Glutamatergic neuron (in vitro differentiated cells): ENCODE results near the gene LCN2. TPM values are rescaled to one million over a fixed set of nuclear protein-coding genes. Genes with fewer than 3 reads are reported as not detected.

ENCODE experiments used
- DNase-seq: peaks from one replicate; pipeline ENCODE4 v3.0.0; 2022
- H3K27ac Mint-ChIP-seq: one replicate; pipeline ENCODE4 v1.8.0; 2020; ENCODE audit warnings: mild to moderate bottlenecking, mixed read lengths, inconsistent platforms; ENCODE audit not compliant: unreplicated experiment
- H3K27me3 Mint-ChIP-seq: one replicate; pipeline ENCODE4 v1.8.0; 2020; ENCODE audit warnings: mild to moderate bottlenecking, moderate library complexity, mixed read lengths, inconsistent platforms; ENCODE audit not compliant: unreplicated experiment
- H3K36me3 Mint-ChIP-seq: one replicate; pipeline ENCODE4 v1.8.0; 2020; ENCODE audit warnings: mild to moderate bottlenecking, mixed read lengths, inconsistent platforms; ENCODE audit not compliant: unreplicated experiment
- H3K4me1 Mint-ChIP-seq: one replicate; pipeline ENCODE4 v1.8.0; 2020; ENCODE audit warnings: mild to moderate bottlenecking, low read depth, mixed read lengths, inconsistent platforms; ENCODE audit not compliant: unreplicated experiment
- H3K4me3 Mint-ChIP-seq: one replicate; pipeline ENCODE4 v1.8.0; 2020; ENCODE audit warnings: mild to moderate bottlenecking, mixed read lengths, inconsistent platforms; ENCODE audit not compliant: unreplicated experiment
- H3K9me3 Mint-ChIP-seq: one replicate; pipeline ENCODE4 v1.8.0; 2020; ENCODE audit warnings: mild to moderate bottlenecking, moderate library complexity, mixed read lengths, inconsistent platforms; ENCODE audit not compliant: unreplicated experiment
- CTCF ChIP-seq: fragments of 200-600 bp; sonication (generic); IDR thresholded peaks from one replicate; pipeline ENCODE4 v1.5.0; 2021; ENCODE audit not compliant: partially characterized antibody, unreplicated experiment
- total RNA-seq: library from RNA; stranded (reverse); fragmentation: NEBNext Ultra II Directional; extraction: Animal tissue kit (Norgen Biotek cat#: 25700); gene quantifications from one replicate; pipeline ENCODE4 v1.2.1, GENCODE V29; 2021; ENCODE audit not compliant: unreplicated experiment

The LCN2 gene
- total RNA-seq, 1 donor from 2014 or later = not detected

DNA sequence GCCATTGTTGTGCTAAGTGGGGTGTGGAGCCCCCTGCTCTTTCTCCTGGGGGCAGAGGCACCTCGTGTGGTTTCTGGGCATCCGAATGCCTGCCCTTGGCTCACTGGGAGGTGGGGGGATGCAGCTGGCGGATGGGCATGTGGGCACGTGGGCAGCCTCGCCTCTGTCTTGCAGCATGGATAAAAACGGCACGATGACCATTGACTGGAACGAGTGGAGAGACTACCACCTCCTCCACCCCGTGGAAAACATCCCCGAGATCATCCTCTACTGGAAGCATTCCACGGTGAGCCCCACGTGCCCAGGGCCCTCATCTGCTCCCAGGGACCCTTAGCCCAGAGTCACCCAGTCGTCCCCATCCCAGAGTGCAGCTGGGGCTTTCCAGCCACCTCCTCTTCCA lies 47.1 kb upstream of the LCN2 start:
- TF ChIP-seq CTCF = no peak
- Mint-ChIP-seq H3K27me3 (peaks cover 10% of the 10 kb centered on the region), H3K4me3 (peak overlapping the region; percentile 77), H3K4me1 (peaks cover 47% of the 10 kb centered on the region), H3K36me3 (no peaks in the 10 kb centered on the region), H3K27ac (peak overlapping the region; percentile 78), H3K9me3 (peaks cover 14% of the 10 kb centered on the region)
- DNase-seq = no peak

- Mint-ChIP-seq H3K27ac (peak overlapping the region; percentile 29), H3K27me3 (peaks cover 13% of the 10 kb centered on the region), H3K4me3 (no peak overlapping the region), H3K9me3 (peaks cover 14% of the 10 kb centered on the region), H3K4me1 (peaks cover 50% of the 10 kb centered on the region), H3K36me3 (no peaks in the 10 kb centered on the region)
- TF ChIP-seq CTCF = no peak
- DNase-seq = no peak
Measured at GRCh38 chr9:128102861-128103588, 46.2 kb upstream of the LCN2 start.

DNA sequence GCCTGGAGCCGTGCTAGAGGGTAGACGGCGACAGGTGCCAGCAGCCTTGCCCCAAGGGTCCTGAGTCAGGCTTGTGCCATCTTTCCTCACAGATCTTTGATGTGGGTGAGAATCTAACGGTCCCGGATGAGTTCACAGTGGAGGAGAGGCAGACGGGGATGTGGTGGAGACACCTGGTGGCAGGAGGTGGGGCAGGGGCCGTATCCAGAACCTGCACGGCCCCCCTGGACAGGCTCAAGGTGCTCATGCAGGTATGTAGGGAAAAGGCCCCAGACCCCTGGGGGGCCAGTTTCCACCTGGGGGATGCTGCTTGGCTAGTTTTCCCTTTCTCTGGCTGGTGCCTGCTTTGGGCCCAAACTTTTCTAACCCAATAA lies 45.7 kb upstream of the LCN2 start:
- no peak for DNase-seq
- no peak overlapping the region for H3K27ac Mint-ChIP-seq

GRCh38 chr9:128104171-128104618 lies 45.1 kb upstream of the LCN2 start:
- Mint-ChIP-seq H3K4me3 (no peak overlapping the region), H3K27ac (no peak overlapping the region), H3K9me3 (peaks cover 11% of the 10 kb centered on the region), H3K27me3 (peaks cover 9% of the 10 kb centered on the region), H3K36me3 (no peaks in the 10 kb centered on the region), H3K4me1 (peaks cover 48% of the 10 kb centered on the region)
- no peak for DNase-seq
- no peak for TF ChIP-seq CTCF

More for the DNA sequence above, 45.7 kb upstream of the LCN2 start:
- Mint-ChIP-seq H3K27me3 (peaks cover 11% of the 10 kb centered on the region), H3K4me3 (no peak overlapping the region), H3K9me3 (peaks cover 13% of the 10 kb centered on the region), H3K4me1 (peaks cover 48% of the 10 kb centered on the region), H3K36me3 (no peaks in the 10 kb centered on the region)
- no peak for TF ChIP-seq CTCF

- H3K27ac Mint-ChIP-seq = no peak overlapping the region
- DNase-seq = no peak
- H3K36me3 Mint-ChIP-seq = no peaks in the 10 kb centered on the region
- TF ChIP-seq CTCF = no peak
- peaks cover 13% of the 10 kb centered on the region for H3K9me3 Mint-ChIP-seq
- H3K4me1 Mint-ChIP-seq = peaks cover 40% of the 10 kb centered on the region
- peaks cover 9% of the 10 kb centered on the region for H3K27me3 Mint-ChIP-seq
- no peak overlapping the region for H3K4me3 Mint-ChIP-seq
Measured at GRCh38 chr9:128105538-128106175, 43.6 kb upstream of the LCN2 start.
